A549 (cell line): ENCODE measurements around the gene CBY1. TPM values are rescaled to one million over a fixed set of nuclear protein-coding genes. Genes with fewer than 3 reads are reported as not detected.

Experiments
- ATAC-seq, 2 experiments: fragments of 200-7000 bp in 1 of 2; fragments of >200 bp in 1 of 2; cut with Nextera tagmentation in 1 of 2; cut with Tn5 transposase in 1 of 2; 3 replicates each; pipeline versions ENCODE4 v1.8.0 to v1.9.1; 2018 to 2020; ENCODE audit warnings: mild to moderate bottlenecking in 1 of 2, moderate library complexity in 1 of 2
- CTCF ChIA-PET: fragments of 300-600 bp; sonication (Branson Sonifier 250); formaldehyde crosslinking; extraction: SDS; loops from one replicate; lab custom pipeline; 2021; ENCODE audit warnings: antibody characterized with exemption, inconsistent platforms; lab: Yijun Ruan, JAX
- POLR2A ChIA-PET: fragments of 350-600 bp; formaldehyde crosslinking; extraction: SDS; loops from one replicate; lab custom pipeline; 2021; ENCODE audit warnings: antibody characterized with exemption, inconsistent platforms; lab: Yijun Ruan, JAX
- DNase-seq, 2 experiments: peaks; one replicate each; pipeline versions ENCODE4 v3.0.0 to v3.0.0-alpha.2; 2011 to 2016; ENCODE audit warnings: low read depth in 1 of 2, low spot score in 1 of 2
- FAIRE-seq: peaks from 2 replicates; lab custom pipeline; 2011; peaks lifted over from hg19 to GRCh38; lab: Jason Lieb, UNC
- H3K27ac ChIP-seq, 2 experiments: fragments of >200 bp; sonication (Bioruptor Twin); formaldehyde crosslinking; 3 replicates each; pipeline ENCODE4 v1.5.1; 2016 to 2017
- H3K4me1 ChIP-seq: fragments of >200 bp; sonication (Bioruptor Twin); formaldehyde crosslinking; 3 replicates; pipeline ENCODE4 v1.6.1; 2016
- H3K4me2 ChIP-seq: fragments of >200 bp; sonication (Bioruptor Twin); formaldehyde crosslinking; 3 replicates; pipeline ENCODE4 v1.6.1; 2016
- H3K4me3 ChIP-seq: fragments of >200 bp; sonication (Bioruptor Twin); formaldehyde crosslinking; 3 replicates; pipeline ENCODE4 v1.5.1; 2016
- H3K9me3 ChIP-seq: fragments of >200 bp; sonication (Bioruptor Twin); formaldehyde crosslinking; 3 replicates; pipeline ENCODE4 v1.6.1; 2016
- ATOH8 ChIP-seq: fragments of 250-450 bp; sonication (Bioruptor Pico); IDR thresholded peaks from 2 replicates; pipeline ENCODE4 v1.5.0; 2020; ENCODE audit warnings: low read depth, mild to moderate bottlenecking, moderate library complexity
- CBX8 ChIP-seq: fragments of 200-600 bp; sonication (generic); IDR thresholded peaks from 2 replicates; pipeline ENCODE4 v1.6.1; 2016
- CHD4 ChIP-seq: fragments of 200-600 bp; sonication (generic); IDR thresholded peaks from 2 replicates; pipeline ENCODE4 v1.6.1; 2016; ENCODE audit warnings: antibody characterized with exemption, mild to moderate bottlenecking, borderline replicate concordance
- ESRRA ChIP-seq: fragments of 150-350 bp; IDR thresholded peaks from 2 replicates; pipeline ENCODE4 v1.6.1; 2014; ENCODE audit warnings: mild to moderate bottlenecking, low read length, borderline replicate concordance
- FOSB ChIP-seq: fragments of 250-450 bp; sonication (Bioruptor Pico); IDR thresholded peaks from 2 replicates; pipeline ENCODE4 v1.5.0; 2020; ENCODE audit warnings: mild to moderate bottlenecking, moderate library complexity
- FOSL2 ChIP-seq, 2 experiments: fragments of 450-650 bp in 1 of 2; fragments of >200 bp in 1 of 2; sonication (Bioruptor Twin) in 1 of 2; formaldehyde crosslinking; IDR thresholded peaks; 2 replicates each; pipeline versions ENCODE4 v1.5.0 to v1.6.1; 2016 to 2020; ENCODE audit warnings: mild to moderate bottlenecking in 1 of 2, moderate library complexity in 1 of 2
- GATA3 ChIP-seq: IDR thresholded peaks from 2 replicates; pipeline ENCODE4 v1.6.1; 2012; ENCODE audit warnings: borderline replicate concordance
- HES2 ChIP-seq: fragments of >200 bp; sonication (Bioruptor Twin); formaldehyde crosslinking; IDR thresholded peaks from 2 replicates; pipeline ENCODE4 v1.6.1; 2016
- HOXB13 ChIP-seq: fragments of 250-450 bp; sonication (Bioruptor Pico); IDR thresholded peaks from 2 replicates; pipeline ENCODE4 v1.5.0; 2020; ENCODE audit warnings: low read depth, mild to moderate bottlenecking, moderate library complexity
- HOXB5 ChIP-seq: fragments of 250-450 bp; sonication (Bioruptor Pico); IDR thresholded peaks from 2 replicates; pipeline ENCODE4 v1.5.0; 2020; ENCODE audit warnings: mild to moderate bottlenecking, moderate library complexity
- JUNB ChIP-seq: fragments of >200 bp; sonication (Bioruptor Twin); formaldehyde crosslinking; IDR thresholded peaks from 2 replicates; pipeline ENCODE4 v1.6.1; 2016
- MAFK ChIP-seq: fragments of 450-650 bp; IDR thresholded peaks from 2 replicates; pipeline ENCODE4 v1.6.1; 2014; ENCODE audit not compliant: partially characterized antibody
- MAZ ChIP-seq: fragments of 150-350 bp; IDR thresholded peaks from 2 replicates; pipeline ENCODE4 v1.6.1; 2014; ENCODE audit warnings: antibody characterized with exemption, low read depth, low read length, borderline replicate concordance
- PHF8 ChIP-seq: fragments of 200-600 bp; sonication (generic); IDR thresholded peaks from 2 replicates; pipeline ENCODE4 v1.6.1; 2016; ENCODE audit warnings: low read depth, mild to moderate bottlenecking, antibody characterized with exemption, moderate library complexity, borderline replicate concordance
- POLR2A ChIP-seq: IDR thresholded peaks from 2 replicates; pipeline ENCODE4 v1.6.1; 2012; ENCODE audit warnings: mild to moderate bottlenecking, low read length
- POLR2AphosphoS2 ChIP-seq: conservative IDR thresholded peaks from 2 replicates; pipeline ENCODE4 v1.6.1; 2012; ENCODE audit warnings: low read length, improper control_type of control experiment, inconsistent platforms
- RAD21 ChIP-seq, 2 experiments: fragments of >200 bp in 1 of 2; sonication (Bioruptor Twin) in 1 of 2; formaldehyde crosslinking in 1 of 2; IDR thresholded peaks in 1 of 2; conservative IDR thresholded peaks in 1 of 2; 2 replicates in 1 of 2; 3 replicates in 1 of 2; pipeline ENCODE4 v1.6.1; 2012 to 2018; ENCODE audit warnings: inconsistent platforms in 1 of 2
- SREBF2 ChIP-seq: fragments of 450-650 bp; IDR thresholded peaks from 2 replicates; pipeline ENCODE4 v1.6.1; 2014; ENCODE audit warnings: mild to moderate bottlenecking, moderate library complexity
- TFCP2L1 ChIP-seq: fragments of 250-450 bp; sonication (Bioruptor Pico); IDR thresholded peaks from 2 replicates; pipeline ENCODE4 v1.5.0; 2021; ENCODE audit warnings: mild to moderate bottlenecking
- ZFP36 ChIP-seq: fragments of 450-650 bp; IDR thresholded peaks from 2 replicates; pipeline ENCODE4 v1.6.1; 2014; ENCODE audit warnings: borderline replicate concordance; ENCODE audit not compliant: partially characterized antibody
- ZNF302 ChIP-seq: fragments of 250-450 bp; sonication (Bioruptor Pico); IDR thresholded peaks from 2 replicates; pipeline ENCODE4 v1.9.0; 2021; ENCODE audit warnings: inconsistent platforms, mild to moderate bottlenecking, moderate library complexity
- WGBS: methylation state at CpG from one replicate; pipeline ENCODE4 v1.1.6; 2017; ENCODE audit errors: missing lambda C conversion rate; 5-methylcytosine and 5-hydroxymethylcytosine counted together
- polyA plus RNA-seq, 4 experiments: library from polyadenylated mRNA; depleted of rRNA in 3 of 4; stranded (reverse); fragments of >200 nt; fragmentation: RNase III in 1 of 4; extraction: RNeasy Plus Mini Kit Qiagen cat#74134 plus additional on column Dnase treatment in 1 of 4; gene quantifications; 2 replicates in 3 of 4; 3 replicates in 1 of 4; pipeline ENCODE4 v1.2.3, GENCODE V29; 2011 to 2017
- TF ChIP-seq, protein P1 (sequence below): IDR thresholded peaks from 2 replicates; pipeline ENCODE4 v1.6.1; 2012
- TF ChIP-seq, protein P2 (sequence below): fragments of 150-350 bp; IDR thresholded peaks from 2 replicates; pipeline ENCODE4 v1.6.1; 2014; ENCODE audit warnings: low read depth, mild to moderate bottlenecking, low read length
- TF ChIP-seq, protein P3 (sequence below): fragments of >200 bp; sonication (Bioruptor Twin); formaldehyde crosslinking; IDR thresholded peaks from 3 replicates; pipeline ENCODE4 v1.6.1; 2016
- TF ChIP-seq, protein P4 (sequence below): IDR thresholded peaks from 2 replicates; pipeline ENCODE4 v1.6.1; 2012; ENCODE audit warnings: low read depth, borderline replicate concordance

CBY1 gene
- polyA plus RNA-seq, 2 of the 4 experiments (the other 2 are of a cell fraction): 19.4 to 20.8 TPM

GRCh38 chr22:38652859-38653258, 3.6 kb upstream of the CBY1 start:
- TF ChIP-seq SREBF2 (no peak), ESRRA (no peak), CHD4 (no peak), FOSB (CRISPR knock-in tag) (no peak), HES2 (no peak), RAD21 (conservative IDR thresholded peaks at IDR 0.05 in 1 of 2, IDR thresholded peaks at IDR 0.05 in 1 of 2) (no peak), POLR2AphosphoS2 (no peak), TFCP2L1 (CRISPR knock-in tag) (no peak), FOSL2 (IDR thresholded peaks at IDR 0.05) (no peak), FOSL2 (CRISPR knock-in tag; IDR thresholded peaks at IDR 0.05) (no peak), MAZ (no peak), JUNB (no peak), GATA3 (no peak)
- TF ChIP-seq, protein P1, sequence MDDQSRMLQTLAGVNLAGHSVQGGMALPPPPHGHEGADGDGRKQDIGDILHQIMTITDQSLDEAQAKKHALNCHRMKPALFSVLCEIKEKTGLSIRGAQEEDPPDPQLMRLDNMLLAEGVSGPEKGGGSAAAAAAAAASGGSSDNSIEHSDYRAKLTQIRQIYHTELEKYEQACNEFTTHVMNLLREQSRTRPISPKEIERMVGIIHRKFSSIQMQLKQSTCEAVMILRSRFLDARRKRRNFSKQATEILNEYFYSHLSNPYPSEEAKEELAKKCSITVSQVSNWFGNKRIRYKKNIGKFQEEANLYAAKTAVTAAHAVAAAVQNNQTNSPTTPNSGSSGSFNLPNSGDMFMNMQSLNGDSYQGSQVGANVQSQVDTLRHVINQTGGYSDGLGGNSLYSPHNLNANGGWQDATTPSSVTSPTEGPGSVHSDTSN: no peak
- H3K4me3 ChIP-seq: no peak overlapping the region
- ChIA-PET CTCF (no interaction called here), POLR2A (no interaction called here)
- no peak overlapping the region for H3K27ac ChIP-seq
- FAIRE-seq (no peak), DNase-seq (no peak), ATAC-seq (no peak)
- no peaks in the 10 kb centered on the region for H3K9me3 ChIP-seq
- H3K4me2 ChIP-seq: no peak overlapping the region
- peaks cover 6% of the 10 kb centered on the region; the same call in 2 of the 3 replicates for H3K4me1 ChIP-seq

DNA sequence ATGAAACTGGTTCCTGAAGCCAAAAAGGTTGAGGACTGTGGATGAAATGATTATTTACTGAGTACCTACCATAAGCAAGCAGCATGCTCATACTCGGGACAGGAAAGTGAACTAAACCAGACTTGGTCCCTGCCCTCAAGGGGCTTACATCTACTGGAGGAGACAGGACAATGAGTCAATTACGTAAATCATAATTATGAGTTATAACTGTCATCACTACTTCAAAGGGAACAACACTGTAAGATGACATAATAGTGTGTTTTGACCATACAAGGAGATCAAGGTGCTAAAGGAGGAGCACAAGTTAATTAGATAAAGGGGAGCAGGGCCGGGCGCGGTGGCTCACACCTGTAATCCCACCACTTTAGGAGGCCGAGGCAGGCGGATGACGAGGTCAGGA, 2.7 kb upstream of the CBY1 start:
- ChIA-PET CTCF (no interaction called here), POLR2A (no interaction called here)
- 99% methylated on average over 8 of the region's 8 CpGs for WGBS
- no peak for ATAC-seq
- DNase-seq: no peak
- H3K4me3 ChIP-seq: no peak overlapping the region
- no peak for FAIRE-seq
- TF ChIP-seq FOSB (CRISPR knock-in tag): no peak
- no peak for TF ChIP-seq ZNF302
- TF ChIP-seq, protein P2, sequence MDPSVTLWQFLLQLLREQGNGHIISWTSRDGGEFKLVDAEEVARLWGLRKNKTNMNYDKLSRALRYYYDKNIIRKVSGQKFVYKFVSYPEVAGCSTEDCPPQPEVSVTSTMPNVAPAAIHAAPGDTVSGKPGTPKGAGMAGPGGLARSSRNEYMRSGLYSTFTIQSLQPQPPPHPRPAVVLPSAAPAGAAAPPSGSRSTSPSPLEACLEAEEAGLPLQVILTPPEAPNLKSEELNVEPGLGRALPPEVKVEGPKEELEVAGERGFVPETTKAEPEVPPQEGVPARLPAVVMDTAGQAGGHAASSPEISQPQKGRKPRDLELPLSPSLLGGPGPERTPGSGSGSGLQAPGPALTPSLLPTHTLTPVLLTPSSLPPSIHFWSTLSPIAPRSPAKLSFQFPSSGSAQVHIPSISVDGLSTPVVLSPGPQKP: no peak
- TF ChIP-seq, protein P3, sequence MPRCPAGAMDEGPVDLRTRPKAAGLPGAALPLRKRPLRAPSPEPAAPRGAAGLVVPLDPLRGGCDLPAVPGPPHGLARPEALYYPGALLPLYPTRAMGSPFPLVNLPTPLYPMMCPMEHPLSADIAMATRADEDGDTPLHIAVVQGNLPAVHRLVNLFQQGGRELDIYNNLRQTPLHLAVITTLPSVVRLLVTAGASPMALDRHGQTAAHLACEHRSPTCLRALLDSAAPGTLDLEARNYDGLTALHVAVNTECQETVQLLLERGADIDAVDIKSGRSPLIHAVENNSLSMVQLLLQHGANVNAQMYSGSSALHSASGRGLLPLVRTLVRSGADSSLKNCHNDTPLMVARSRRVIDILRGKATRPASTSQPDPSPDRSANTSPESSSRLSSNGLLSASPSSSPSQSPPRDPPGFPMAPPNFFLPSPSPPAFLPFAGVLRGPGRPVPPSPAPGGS: no peak
- TF ChIP-seq, protein P4, sequence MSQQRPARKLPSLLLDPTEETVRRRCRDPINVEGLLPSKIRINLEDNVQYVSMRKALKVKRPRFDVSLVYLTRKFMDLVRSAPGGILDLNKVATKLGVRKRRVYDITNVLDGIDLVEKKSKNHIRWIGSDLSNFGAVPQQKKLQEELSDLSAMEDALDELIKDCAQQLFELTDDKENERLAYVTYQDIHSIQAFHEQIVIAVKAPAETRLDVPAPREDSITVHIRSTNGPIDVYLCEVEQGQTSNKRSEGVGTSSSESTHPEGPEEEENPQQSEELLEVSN: no peak
- no peak for TF ChIP-seq ZFP36
- TF ChIP-seq POLR2AphosphoS2: no peak
- TF ChIP-seq, protein P1: no peak
- TF ChIP-seq HOXB13 (CRISPR knock-in tag): no peak
- no peak for TF ChIP-seq HOXB5 (CRISPR knock-in tag)
- no peak for TF ChIP-seq ESRRA
- no peak for TF ChIP-seq ATOH8 (CRISPR knock-in tag)
- TF ChIP-seq PHF8: no peak
- TF ChIP-seq POLR2A: no peak
- TF ChIP-seq CBX8: no peak
- no peak for TF ChIP-seq MAFK
- TF ChIP-seq SREBF2: no peak
- TF ChIP-seq HES2: no peak
- H3K27ac ChIP-seq: no peak overlapping the region
- H3K4me2 ChIP-seq: no peak overlapping the region
- H3K4me1 ChIP-seq: peaks cover 7% of the 10 kb centered on the region; the same call in 2 of the 3 replicates
- no peaks in the 10 kb centered on the region for H3K9me3 ChIP-seq
